Measurements from ENCODE around the gene NCAM1.

The NCAM1 gene

DNA sequence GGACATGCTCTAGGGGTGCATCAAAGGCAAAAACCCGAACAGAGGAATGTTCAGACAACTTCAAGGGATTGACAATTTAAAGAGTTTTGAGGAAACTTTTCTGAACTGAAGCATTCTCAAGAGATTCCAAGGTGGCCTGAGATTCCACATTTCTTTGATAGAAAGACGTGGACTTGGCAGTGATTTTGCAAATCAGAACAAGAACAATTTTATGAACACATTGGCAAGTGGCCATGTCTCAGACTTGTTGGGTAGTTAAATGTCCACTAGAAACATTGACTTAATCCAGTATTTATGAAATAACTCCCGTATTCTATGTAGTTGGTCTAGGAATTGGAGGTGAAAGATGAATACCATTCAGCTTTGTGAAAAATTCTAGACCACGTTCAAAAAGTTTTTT is 13.8 kb downstream of the NCAM1 start:
- no peak for TF ChIP-seq FOXM1 (IDR thresholded peaks at IDR 0.05; ENCODE audit: borderline replicate concordance, low read depth)
- no peak for TF ChIP-seq CREB1 (IDR thresholded peaks at IDR 0.05; ENCODE audit: low read depth)
- no peak for TF ChIP-seq RAD21 (IDR thresholded peaks at IDR 0.05; ENCODE audit: low read depth)
- TF ChIP-seq CEBPB (IDR thresholded peaks at IDR 0.05): no peak
- TF ChIP-seq, protein P1, sequence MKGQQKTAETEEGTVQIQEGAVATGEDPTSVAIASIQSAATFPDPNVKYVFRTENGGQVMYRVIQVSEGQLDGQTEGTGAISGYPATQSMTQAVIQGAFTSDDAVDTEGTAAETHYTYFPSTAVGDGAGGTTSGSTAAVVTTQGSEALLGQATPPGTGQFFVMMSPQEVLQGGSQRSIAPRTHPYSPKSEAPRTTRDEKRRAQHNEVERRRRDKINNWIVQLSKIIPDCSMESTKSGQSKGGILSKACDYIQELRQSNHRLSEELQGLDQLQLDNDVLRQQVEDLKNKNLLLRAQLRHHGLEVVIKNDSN (IDR thresholded peaks at IDR 0.05): no peak
- TF ChIP-seq, protein P2, sequence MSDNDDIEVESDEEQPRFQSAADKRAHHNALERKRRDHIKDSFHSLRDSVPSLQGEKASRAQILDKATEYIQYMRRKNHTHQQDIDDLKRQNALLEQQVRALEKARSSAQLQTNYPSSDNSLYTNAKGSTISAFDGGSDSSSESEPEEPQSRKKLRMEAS (IDR thresholded peaks at IDR 0.05): no peak
- no peak for TF ChIP-seq TEAD4 (IDR thresholded peaks at IDR 0.05)
- TF ChIP-seq EGR1 (IDR thresholded peaks at IDR 0.05): no peak
- TF ChIP-seq, protein P3, sequence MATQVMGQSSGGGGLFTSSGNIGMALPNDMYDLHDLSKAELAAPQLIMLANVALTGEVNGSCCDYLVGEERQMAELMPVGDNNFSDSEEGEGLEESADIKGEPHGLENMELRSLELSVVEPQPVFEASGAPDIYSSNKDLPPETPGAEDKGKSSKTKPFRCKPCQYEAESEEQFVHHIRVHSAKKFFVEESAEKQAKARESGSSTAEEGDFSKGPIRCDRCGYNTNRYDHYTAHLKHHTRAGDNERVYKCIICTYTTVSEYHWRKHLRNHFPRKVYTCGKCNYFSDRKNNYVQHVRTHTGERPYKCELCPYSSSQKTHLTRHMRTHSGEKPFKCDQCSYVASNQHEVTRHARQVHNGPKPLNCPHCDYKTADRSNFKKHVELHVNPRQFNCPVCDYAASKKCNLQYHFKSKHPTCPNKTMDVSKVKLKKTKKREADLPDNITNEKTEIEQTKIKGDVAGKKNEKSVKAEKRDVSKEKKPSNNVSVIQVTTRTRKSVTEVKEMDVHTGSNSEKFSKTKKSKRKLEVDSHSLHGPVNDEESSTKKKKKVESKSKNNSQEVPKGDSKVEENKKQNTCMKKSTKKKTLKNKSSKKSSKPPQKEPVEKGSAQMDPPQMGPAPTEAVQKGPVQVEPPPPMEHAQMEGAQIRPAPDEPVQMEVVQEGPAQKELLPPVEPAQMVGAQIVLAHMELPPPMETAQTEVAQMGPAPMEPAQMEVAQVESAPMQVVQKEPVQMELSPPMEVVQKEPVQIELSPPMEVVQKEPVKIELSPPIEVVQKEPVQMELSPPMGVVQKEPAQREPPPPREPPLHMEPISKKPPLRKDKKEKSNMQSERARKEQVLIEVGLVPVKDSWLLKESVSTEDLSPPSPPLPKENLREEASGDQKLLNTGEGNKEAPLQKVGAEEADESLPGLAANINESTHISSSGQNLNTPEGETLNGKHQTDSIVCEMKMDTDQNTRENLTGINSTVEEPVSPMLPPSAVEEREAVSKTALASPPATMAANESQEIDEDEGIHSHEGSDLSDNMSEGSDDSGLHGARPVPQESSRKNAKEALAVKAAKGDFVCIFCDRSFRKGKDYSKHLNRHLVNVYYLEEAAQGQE (IDR thresholded peaks at IDR 0.05; ENCODE audit: low read depth): no peak
- TF ChIP-seq NFIC (IDR thresholded peaks at IDR 0.05): no peak
- TF ChIP-seq ZBTB7A (IDR thresholded peaks at IDR 0.05; ENCODE audit: low read depth): no peak
- TF ChIP-seq YY1 (IDR thresholded peaks at IDR 0.05; ENCODE audit: low read depth): no peak
- no peak for TF ChIP-seq TAF1 (IDR thresholded peaks at IDR 0.05; ENCODE audit: low read depth)
- TF ChIP-seq TCF12 (IDR thresholded peaks at IDR 0.05; ENCODE audit: low read depth): no peak
- TF ChIP-seq EP300 (IDR thresholded peaks at IDR 0.05; ENCODE audit: borderline replicate concordance): no peak

DNA sequence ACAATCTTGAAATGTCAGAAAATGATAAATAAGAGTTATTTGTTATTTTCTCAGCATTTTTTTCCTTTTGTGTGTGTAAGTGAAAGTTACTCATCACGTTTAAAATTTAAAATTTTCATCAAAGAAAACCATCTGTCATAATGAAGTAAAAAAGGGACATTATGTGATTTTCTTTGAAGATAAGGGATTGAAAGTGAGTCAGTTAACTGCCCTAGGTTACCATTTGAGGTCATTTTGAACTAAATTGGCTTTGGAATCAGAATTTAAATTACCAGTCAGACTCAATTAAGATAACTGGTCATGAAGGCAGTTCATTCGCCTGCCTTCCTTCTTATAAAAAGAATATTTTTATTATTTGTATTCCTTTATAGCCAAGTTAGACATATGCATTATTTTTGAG is 14.3 kb downstream of the NCAM1 start:
- TF ChIP-seq FOXM1 (IDR thresholded peaks at IDR 0.05; ENCODE audit: borderline replicate concordance, low read depth) (no peak), CREB1 (IDR thresholded peaks at IDR 0.05; ENCODE audit: low read depth) (no peak), TAF1 (IDR thresholded peaks at IDR 0.05; ENCODE audit: low read depth) (no peak), NFIC (IDR thresholded peaks at IDR 0.05) (no peak), RAD21 (IDR thresholded peaks at IDR 0.05; ENCODE audit: low read depth) (no peak), TCF12 (IDR thresholded peaks at IDR 0.05; ENCODE audit: low read depth) (no peak), CEBPB (IDR thresholded peaks at IDR 0.05) (no peak), EGR1 (IDR thresholded peaks at IDR 0.05) (no peak), TEAD4 (IDR thresholded peaks at IDR 0.05) (no peak), EP300 (IDR thresholded peaks at IDR 0.05; ENCODE audit: borderline replicate concordance) (no peak)
- TF ChIP-seq, protein P3 (IDR thresholded peaks at IDR 0.05; ENCODE audit: low read depth): no peak
- TF ChIP-seq, protein P2 (IDR thresholded peaks at IDR 0.05): no peak
- TF ChIP-seq, protein P1 (IDR thresholded peaks at IDR 0.05): no peak

DNA sequence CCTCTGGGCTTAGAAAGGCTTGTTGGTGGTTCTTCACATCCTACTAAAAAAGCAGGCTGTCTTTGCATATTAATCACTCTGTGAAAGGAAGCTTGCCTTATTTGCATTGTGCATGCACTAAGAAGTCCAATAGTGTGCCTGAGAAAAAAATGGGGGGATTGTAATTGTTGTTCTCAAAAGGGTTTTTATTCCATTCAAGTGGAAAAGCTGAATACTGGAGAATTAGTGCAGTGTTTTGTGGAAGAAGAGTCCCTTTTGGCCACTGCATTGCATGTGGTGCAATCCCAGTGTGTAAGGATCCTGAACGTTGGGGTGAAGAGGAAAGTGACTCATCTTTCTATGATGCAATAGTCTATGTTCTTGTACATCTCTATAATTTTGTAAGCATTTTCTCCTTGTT is 16.5 kb downstream of the NCAM1 start:
- TF ChIP-seq TCF12 (IDR thresholded peaks at IDR 0.05; ENCODE audit: low read depth) (no peak), YY1 (IDR thresholded peaks at IDR 0.05; ENCODE audit: low read depth) (no peak), NFIC (IDR thresholded peaks at IDR 0.05) (no peak), EGR1 (IDR thresholded peaks at IDR 0.05) (no peak), FOXM1 (IDR thresholded peaks at IDR 0.05; ENCODE audit: borderline replicate concordance, low read depth) (no peak), CEBPB (IDR thresholded peaks at IDR 0.05) (no peak), TEAD4 (IDR thresholded peaks at IDR 0.05) (no peak), EP300 (IDR thresholded peaks at IDR 0.05; ENCODE audit: borderline replicate concordance) (no peak), RAD21 (IDR thresholded peaks at IDR 0.05; ENCODE audit: low read depth) (no peak), CREB1 (IDR thresholded peaks at IDR 0.05; ENCODE audit: low read depth) (no peak), ZBTB7A (IDR thresholded peaks at IDR 0.05; ENCODE audit: low read depth) (no peak), TAF1 (IDR thresholded peaks at IDR 0.05; ENCODE audit: low read depth) (no peak)
- TF ChIP-seq, protein P3 (IDR thresholded peaks at IDR 0.05; ENCODE audit: low read depth): no peak
- TF ChIP-seq, protein P1 (IDR thresholded peaks at IDR 0.05): no peak
- TF ChIP-seq, protein P2 (IDR thresholded peaks at IDR 0.05): no peak

Data from Ishikawa (cell line).